HCT116 (cell line): ENCODE measurements around the gene IQSEC3.

ENCODE experiments used
- CTCF ChIP-seq, 3 experiments: fragments of 200-600 bp in 1 of 3; sonication (generic) in 1 of 3; IDR thresholded peaks in 2 of 3; conservative IDR thresholded peaks in 1 of 3; 2 replicates each; pipeline ENCODE4 v1.5.1; 2012 to 2017; ENCODE audit warnings: low read depth in 2 of 3, low read length in 2 of 3, antibody characterized with exemption in 1 of 3, borderline replicate concordance in 1 of 3, control low read depth in 1 of 3, mild to moderate bottlenecking in 1 of 3, mixed read lengths in 1 of 3, mixed run types in 1 of 3, moderate library complexity in 1 of 3; ENCODE audit not compliant: insufficient read depth in 1 of 3
- EZH2 ChIP-seq: fragments of 200-600 bp; sonication (generic); IDR thresholded peaks from 2 replicates; pipeline ENCODE4 v1.6.1; 2017; ENCODE audit warnings: antibody characterized with exemption, mixed run types
- EZH2phosphoT487 ChIP-seq: fragments of 200-600 bp; IDR thresholded peaks from 2 replicates; pipeline ENCODE4 v1.6.1; 2018; ENCODE audit warnings: antibody characterized with exemption, borderline replicate concordance
- RAD21 ChIP-seq: IDR thresholded peaks from 2 replicates; pipeline ENCODE4 v1.6.1; 2012; ENCODE audit warnings: low read depth, mild to moderate bottlenecking
- TCF7L2 ChIP-seq: IDR thresholded peaks from 2 replicates; pipeline ENCODE4 v1.7.0; 2011; ENCODE audit warnings: borderline replicate concordance, inconsistent platforms; ENCODE audit not compliant: insufficient read depth, insufficient read length; ENCODE audit errors: extremely low read depth
- YY1 ChIP-seq: IDR thresholded peaks from 2 replicates; pipeline ENCODE4 v1.6.1; 2011; ENCODE audit warnings: low read length, low read depth, moderate library complexity, mild to moderate bottlenecking; ENCODE audit not compliant: insufficient replicate concordance; ENCODE audit errors: extremely low read depth
- ZNF274 ChIP-seq: fragments of 200-500 bp; sonication (Bioruptor generic); IDR thresholded peaks from 2 replicates; pipeline ENCODE4 v1.6.1; 2014; ENCODE audit warnings: mild to moderate bottlenecking, low read depth, low read length, inconsistent platforms

GRCh38 chr12:129001-129400 lies 62.4 kb downstream of the IQSEC3 start:
- no peak for TF ChIP-seq TCF7L2
- no peak for TF ChIP-seq CTCF (IDR thresholded peaks at IDR 0.05 in 2 of 3, conservative IDR thresholded peaks at IDR 0.05 in 1 of 3; ENCODE audit: borderline replicate concordance in 1 of 3, insufficient read depth in 1 of 3, low read depth in 2 of 3, low read length in 2 of 3)
- no peak for TF ChIP-seq EZH2phosphoT487
- no peak for TF ChIP-seq EZH2
- no peak for TF ChIP-seq YY1
- no peak for TF ChIP-seq RAD21
- TF ChIP-seq ZNF274 = no peak
